HL-60 (cell line): ENCODE measurements around the gene ZACN.
"Not testable (repeated sequence)": the region's sequence is repeated elsewhere in the genome, so short reads cannot be mapped to it uniquely, and the experiment has no call there.

Experiments
- DNase-seq, 2 experiments: peaks; one replicate each; pipeline ENCODE4 v3.0.0-alpha.2; 2010 to 2020; ENCODE audit warnings: low read depth in 1 of 2, low spot score in 1 of 2
- H3K27ac ChIP-seq: fragments of 250-450 bp; sonication (Bioruptor Pico); replicated peaks from 2 replicates; pipeline ENCODE4 v1.5.1; 2020; ENCODE audit warnings: mild to moderate bottlenecking, moderate library complexity
- H3K27me3 ChIP-seq: fragments of 250-450 bp; sonication (Bioruptor Pico); 2 replicates; pipeline ENCODE4 v1.5.1; 2021; ENCODE audit warnings: mild to moderate bottlenecking, moderate library complexity; ENCODE audit not compliant: insufficient read depth, poor library complexity, severe bottlenecking
- H3K4me3 ChIP-seq: replicated peaks from 2 replicates; pipeline ENCODE4 v1.5.1; 2011; ENCODE audit warnings: mild to moderate bottlenecking, control low read depth, low read length; ENCODE audit not compliant: insufficient read depth
- CTCF ChIP-seq: IDR thresholded peaks from one replicate; pipeline ENCODE4 v1.5.1; 2011; ENCODE audit warnings: low read length, control low read depth, inconsistent platforms; ENCODE audit not compliant: insufficient read depth
- GABPA ChIP-seq: IDR thresholded peaks from 2 replicates; pipeline ENCODE4 v1.6.1; 2012; ENCODE audit warnings: low read depth
- POLR2AphosphoS5 ChIP-seq: IDR thresholded peaks from 2 replicates; pipeline ENCODE4 v1.6.1; 2012; ENCODE audit warnings: low read depth
- SPI1 ChIP-seq: IDR thresholded peaks from 2 replicates; pipeline ENCODE4 v1.6.1; 2012; ENCODE audit warnings: low read depth, mild to moderate bottlenecking, borderline replicate concordance
- TF ChIP-seq, protein P1 (sequence below): IDR thresholded peaks from 2 replicates; pipeline ENCODE4 v1.6.1; 2012; ENCODE audit warnings: low read depth; ENCODE audit not compliant: insufficient replicate concordance

Gene ZACN

DNA sequence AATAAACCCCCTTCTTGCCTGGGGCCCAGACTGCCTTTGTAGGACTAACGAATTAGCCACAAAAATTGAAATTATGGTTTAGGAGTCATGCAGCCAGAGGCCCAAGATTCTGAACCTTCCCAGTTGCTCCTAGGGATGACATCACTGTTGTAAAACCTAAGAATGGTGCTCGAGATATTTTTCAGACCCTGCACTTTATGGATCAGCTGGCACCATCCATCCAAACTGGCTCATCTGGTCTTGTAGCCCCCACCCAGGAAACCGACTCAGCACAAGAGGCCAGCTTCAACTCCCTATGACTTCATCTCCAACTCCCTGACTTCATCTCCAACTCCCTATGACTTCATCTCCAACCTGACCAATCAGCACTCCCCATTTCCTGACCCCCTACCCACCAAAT lies 40.9 kb upstream of the ZACN start:
- H3K27ac ChIP-seq, result no peak overlapping the region
- H3K4me3 ChIP-seq, result no peak overlapping the region
- no peak for DNase-seq
- no peaks in the 10 kb centered on the region for H3K27me3 ChIP-seq
- TF ChIP-seq POLR2AphosphoS5 (no peak), GABPA (no peak), CTCF (no peak), SPI1 (no peak)
- TF ChIP-seq, protein P1, sequence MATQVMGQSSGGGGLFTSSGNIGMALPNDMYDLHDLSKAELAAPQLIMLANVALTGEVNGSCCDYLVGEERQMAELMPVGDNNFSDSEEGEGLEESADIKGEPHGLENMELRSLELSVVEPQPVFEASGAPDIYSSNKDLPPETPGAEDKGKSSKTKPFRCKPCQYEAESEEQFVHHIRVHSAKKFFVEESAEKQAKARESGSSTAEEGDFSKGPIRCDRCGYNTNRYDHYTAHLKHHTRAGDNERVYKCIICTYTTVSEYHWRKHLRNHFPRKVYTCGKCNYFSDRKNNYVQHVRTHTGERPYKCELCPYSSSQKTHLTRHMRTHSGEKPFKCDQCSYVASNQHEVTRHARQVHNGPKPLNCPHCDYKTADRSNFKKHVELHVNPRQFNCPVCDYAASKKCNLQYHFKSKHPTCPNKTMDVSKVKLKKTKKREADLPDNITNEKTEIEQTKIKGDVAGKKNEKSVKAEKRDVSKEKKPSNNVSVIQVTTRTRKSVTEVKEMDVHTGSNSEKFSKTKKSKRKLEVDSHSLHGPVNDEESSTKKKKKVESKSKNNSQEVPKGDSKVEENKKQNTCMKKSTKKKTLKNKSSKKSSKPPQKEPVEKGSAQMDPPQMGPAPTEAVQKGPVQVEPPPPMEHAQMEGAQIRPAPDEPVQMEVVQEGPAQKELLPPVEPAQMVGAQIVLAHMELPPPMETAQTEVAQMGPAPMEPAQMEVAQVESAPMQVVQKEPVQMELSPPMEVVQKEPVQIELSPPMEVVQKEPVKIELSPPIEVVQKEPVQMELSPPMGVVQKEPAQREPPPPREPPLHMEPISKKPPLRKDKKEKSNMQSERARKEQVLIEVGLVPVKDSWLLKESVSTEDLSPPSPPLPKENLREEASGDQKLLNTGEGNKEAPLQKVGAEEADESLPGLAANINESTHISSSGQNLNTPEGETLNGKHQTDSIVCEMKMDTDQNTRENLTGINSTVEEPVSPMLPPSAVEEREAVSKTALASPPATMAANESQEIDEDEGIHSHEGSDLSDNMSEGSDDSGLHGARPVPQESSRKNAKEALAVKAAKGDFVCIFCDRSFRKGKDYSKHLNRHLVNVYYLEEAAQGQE, result no peak

DNA sequence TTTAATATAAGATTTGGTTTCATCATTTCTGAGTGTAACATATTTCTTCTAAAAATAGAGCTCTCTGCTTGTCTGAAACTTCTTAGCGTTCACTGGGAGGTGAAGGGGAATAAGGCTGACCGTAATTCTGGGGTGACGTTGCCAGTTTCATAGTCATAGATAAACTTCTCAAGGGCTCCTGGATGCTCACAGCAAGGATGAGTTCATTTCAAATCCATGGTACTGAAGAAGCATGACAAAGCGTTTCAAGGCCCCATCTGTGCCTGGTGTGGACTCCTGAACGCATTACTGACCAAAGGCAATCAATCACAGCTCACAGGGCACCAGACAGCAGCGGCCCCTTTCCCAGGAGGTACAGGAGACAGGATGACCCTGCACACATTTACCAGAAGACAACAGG lies 39.9 kb upstream of the ZACN start:
- no peak overlapping the region for H3K27ac ChIP-seq
- H3K4me3 ChIP-seq, result no peak overlapping the region
- TF ChIP-seq, protein P1, result no peak
- TF ChIP-seq SPI1 (no peak), POLR2AphosphoS5 (no peak), CTCF (no peak), GABPA (no peak)
- no peak for DNase-seq
- H3K27me3 ChIP-seq, result no peaks in the 10 kb centered on the region

DNA sequence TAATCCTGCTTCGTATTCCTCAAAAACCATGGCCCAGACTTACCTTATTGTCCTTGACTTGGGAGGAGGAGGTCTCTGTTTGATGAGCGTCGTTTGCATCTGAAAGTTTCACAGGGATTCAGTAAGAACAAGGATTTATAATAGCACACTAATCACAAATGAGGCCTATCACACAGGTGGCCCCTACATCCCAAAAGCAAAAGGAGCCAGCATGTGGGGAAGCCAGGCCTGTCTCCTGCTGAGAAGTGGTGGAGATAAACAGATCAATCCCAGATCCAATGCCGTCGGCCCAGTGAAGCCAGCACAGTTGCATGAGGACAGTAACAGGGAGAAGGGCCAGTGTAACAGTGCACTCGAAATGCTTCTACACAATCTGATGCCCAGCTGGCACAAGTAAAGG lies 38.6 kb upstream of the ZACN start:
- TF ChIP-seq CTCF, result no peak
- no peak overlapping the region for H3K27ac ChIP-seq
- H3K27me3 ChIP-seq, result no peaks in the 10 kb centered on the region
- H3K4me3 ChIP-seq, result no peak overlapping the region
- no peak for DNase-seq

DNA sequence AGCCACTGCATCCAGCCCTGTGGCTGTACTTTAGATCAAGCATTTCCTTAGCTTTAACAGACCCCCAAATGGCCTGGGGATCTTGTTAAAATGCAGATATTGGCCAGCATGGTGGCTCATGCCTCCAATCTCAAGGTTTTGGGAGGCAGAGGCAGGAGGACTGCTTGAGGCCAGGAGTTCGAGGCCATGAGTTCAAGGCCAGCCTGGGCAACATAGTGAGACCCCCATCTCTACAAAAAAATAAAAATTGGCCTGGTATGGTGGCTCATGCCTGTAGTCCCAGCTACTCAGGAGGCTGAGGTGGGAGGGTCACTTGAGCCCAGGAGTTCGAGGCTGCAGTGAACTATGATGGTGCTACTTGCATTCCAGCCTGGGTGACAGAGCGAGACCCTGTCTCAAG lies 36.1 kb upstream of the ZACN start:
- not testable (repeated sequence) for H3K27me3 ChIP-seq, H3K27ac ChIP-seq, H3K4me3 ChIP-seq, DNase-seq

DNA sequence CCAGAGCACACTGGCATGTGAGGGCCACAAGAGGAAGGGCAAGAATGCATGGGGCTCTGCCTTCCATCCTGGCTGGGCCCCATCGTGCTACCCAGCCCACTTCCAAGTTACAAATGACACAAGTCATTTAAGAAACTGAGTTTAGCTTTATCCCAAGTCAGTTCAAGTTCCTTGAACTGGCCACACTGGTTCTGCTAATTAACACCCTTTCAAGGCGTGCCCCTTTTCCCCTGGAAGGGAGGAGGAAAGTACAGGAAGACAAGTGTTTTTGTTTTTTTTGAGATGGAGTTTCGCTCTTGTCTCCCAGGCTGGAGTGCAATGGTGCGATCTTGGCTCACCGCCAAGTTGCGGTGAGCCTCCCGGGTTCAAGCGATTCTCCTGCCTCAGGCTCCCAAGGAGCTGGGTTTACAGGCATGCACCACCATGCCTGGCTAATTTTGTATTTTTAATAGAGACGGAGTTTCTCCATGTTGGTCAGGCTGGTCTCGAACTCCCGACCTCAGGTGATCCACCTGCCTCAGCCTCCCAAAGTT lies 34.4 kb upstream of the ZACN start:
- H3K27me3 ChIP-seq, result not testable (repeated sequence)

More for the DNA sequence above, 34.4 kb upstream of the ZACN start:
- not testable (repeated sequence) for H3K4me3 ChIP-seq, DNase-seq, H3K27ac ChIP-seq
